ENCODE measurements around the gene MED15. TPM values are rescaled to one million over a fixed set of nuclear protein-coding genes. Genes with fewer than 3 reads are reported as not detected.

The MED15 gene
- total RNA-seq, 1 donor from 2014 or later = 77.8 TPM

- Mint-ChIP-seq H3K9me3 (ENCODE audit: low read depth) (no peaks in the 10 kb centered on the region), H3K27me3 (no peaks in the 10 kb centered on the region), H3K4me1 (ENCODE audit: low read depth) (peaks cover 8% of the 10 kb centered on the region), H3K27ac (no peak overlapping the region), H3K36me3 (ENCODE audit: insufficient read depth) (peaks cover 11% of the 10 kb centered on the region), H3K4me3 (ENCODE audit: low read depth) (no peak overlapping the region)
- TF ChIP-seq CTCF (IDR thresholded peaks at IDR 0.05; ENCODE audit: unreplicated experiment) = no peak
- no peak for DNase-seq (ENCODE audit: low spot score, unreplicated experiment)
Measured at GRCh38 chr22:20488946-20489345, 18.5 kb upstream of the MED15 start.

DNA sequence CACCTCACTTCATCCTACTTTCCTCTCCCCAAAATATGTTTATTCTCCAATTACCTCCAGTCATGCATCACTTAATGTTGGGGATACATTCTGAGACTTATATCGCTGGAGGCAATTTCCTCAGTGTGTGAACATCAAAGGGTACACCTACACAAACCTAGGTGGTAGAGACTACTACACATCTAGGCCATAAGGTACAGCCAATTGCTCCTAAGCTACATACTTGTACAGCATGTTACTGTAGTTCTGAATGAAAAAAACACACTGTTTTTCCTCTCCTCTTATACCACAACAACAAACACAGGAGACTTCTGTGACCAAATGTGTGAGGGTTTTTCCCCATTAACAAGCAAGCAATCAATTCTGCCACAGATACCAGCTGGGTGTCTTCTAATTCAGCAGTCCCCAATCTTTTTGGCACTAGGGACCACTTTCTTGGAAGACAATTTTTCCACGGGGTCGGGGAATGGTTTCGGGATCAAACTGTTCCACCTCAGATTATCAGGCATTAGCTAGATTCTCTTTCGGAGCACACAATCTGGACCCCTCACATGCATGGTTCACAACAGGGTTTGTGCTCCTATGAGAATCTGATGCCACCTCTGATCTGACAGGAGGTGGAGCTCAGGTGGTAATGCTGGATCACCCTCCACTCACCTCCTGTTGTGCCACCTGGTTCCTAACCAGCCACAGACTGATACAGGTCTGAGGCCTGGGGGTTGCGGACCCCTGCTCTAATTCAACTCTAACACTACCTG, 17.0 kb upstream of the MED15 start:
- H3K27me3 Mint-ChIP-seq = no peaks in the 10 kb centered on the region
- no peak overlapping the region for H3K27ac Mint-ChIP-seq
- no peak for TF ChIP-seq CTCF (IDR thresholded peaks at IDR 0.05; ENCODE audit: unreplicated experiment)
- peaks cover 13% of the 10 kb centered on the region for H3K4me1 Mint-ChIP-seq (ENCODE audit: low read depth)
- H3K4me3 Mint-ChIP-seq (ENCODE audit: low read depth) = no peak overlapping the region
- peaks cover 9% of the 10 kb centered on the region for H3K36me3 Mint-ChIP-seq (ENCODE audit: insufficient read depth)
- H3K9me3 Mint-ChIP-seq (ENCODE audit: low read depth) = no peaks in the 10 kb centered on the region
- no peak for DNase-seq (ENCODE audit: low spot score, unreplicated experiment)

- DNase-seq (ENCODE audit: low spot score, unreplicated experiment) = no peak
- H3K9me3 Mint-ChIP-seq (ENCODE audit: low read depth) = no peaks in the 10 kb centered on the region
- H3K27me3 Mint-ChIP-seq = no peaks in the 10 kb centered on the region
- no peak overlapping the region for H3K4me3 Mint-ChIP-seq (ENCODE audit: low read depth)
- TF ChIP-seq CTCF (IDR thresholded peaks at IDR 0.05; ENCODE audit: unreplicated experiment) = no peak
- peaks cover 13% of the 10 kb centered on the region for H3K4me1 Mint-ChIP-seq (ENCODE audit: low read depth)
- no peak overlapping the region for H3K27ac Mint-ChIP-seq
- peaks cover 9% of the 10 kb centered on the region for H3K36me3 Mint-ChIP-seq (ENCODE audit: insufficient read depth)
Measured at GRCh38 chr22:20490941-20491307, 16.5 kb upstream of the MED15 start.

- H3K4me3 Mint-ChIP-seq (ENCODE audit: low read depth) = no peak overlapping the region
- no peak for DNase-seq (ENCODE audit: low spot score, unreplicated experiment)
- H3K4me1 Mint-ChIP-seq (ENCODE audit: low read depth) = peaks cover 13% of the 10 kb centered on the region
- H3K9me3 Mint-ChIP-seq (ENCODE audit: low read depth) = no peaks in the 10 kb centered on the region
- peaks cover 6% of the 10 kb centered on the region for H3K36me3 Mint-ChIP-seq (ENCODE audit: insufficient read depth)
- no peak for TF ChIP-seq CTCF (IDR thresholded peaks at IDR 0.05; ENCODE audit: unreplicated experiment)
- H3K27ac Mint-ChIP-seq = no peak overlapping the region
- H3K27me3 Mint-ChIP-seq = no peaks in the 10 kb centered on the region
Measured at GRCh38 chr22:20491346-20491745, 16.1 kb upstream of the MED15 start.

- Mint-ChIP-seq H3K4me1 (ENCODE audit: low read depth) (peaks cover 11% of the 10 kb centered on the region), H3K4me3 (ENCODE audit: low read depth) (peak within 1 kb of the TSS; percentile 89), H3K36me3 (ENCODE audit: insufficient read depth) (peaks cover 1% of the 10 kb centered on the region), H3K27ac (peak within 1 kb of the TSS; percentile 97), H3K27me3 (no peaks in the 10 kb centered on the region), H3K9me3 (ENCODE audit: low read depth) (no peaks in the 10 kb centered on the region)
- no peak for DNase-seq (ENCODE audit: low spot score, unreplicated experiment)
- no peak for TF ChIP-seq CTCF (IDR thresholded peaks at IDR 0.05; ENCODE audit: unreplicated experiment)
Measured at GRCh38 chr22:20494978-20495860, 12.2 kb upstream of the MED15 start, which contains the start of gene KLHL22. TSS of gene KLHL22 (minus strand) at chr22:20495795. CDS start at chr22:20489211, 6,584 bp downstream.

Data from progenitor cell of endocrine pancreas (in vitro differentiated cells).